ENCODE results near the gene DSG3. TPM values are rescaled to one million over a fixed set of nuclear protein-coding genes. Genes with fewer than 3 reads are reported as not detected.

DSG3 gene
- total RNA-seq, 1 experiment from 2014 or later: 0.05 TPM

DNA sequence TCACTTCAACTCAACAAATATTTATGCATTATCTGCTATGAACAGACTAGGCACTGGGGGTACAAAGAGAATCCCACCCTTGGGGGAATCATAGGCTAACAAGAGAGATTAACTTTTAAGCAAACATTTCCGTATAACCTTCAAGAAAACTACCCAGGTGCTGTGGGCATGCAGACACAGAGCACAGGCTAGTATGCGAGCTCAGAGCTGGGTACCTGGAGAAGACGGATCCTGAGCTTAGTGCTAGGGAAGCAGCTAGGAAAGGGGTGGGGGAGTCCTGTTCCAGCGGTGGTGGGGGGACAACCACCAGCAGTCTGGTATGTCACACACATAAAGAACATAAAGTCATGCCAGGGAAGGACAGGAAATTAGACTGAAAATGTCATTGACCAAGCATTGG, 17.5 kb upstream of the DSG3 start:
- H3K9me3 ChIP-seq (ENCODE audit: control insufficient read depth in 1 of 2, insufficient read depth in 1 of 2, low read depth in 1 of 2, low read length in 2 of 2): no peaks in the 10 kb centered on the region
- ChIA-PET POLR2A (interaction anchor here (0.9 kb wide), 1 partner anchor 10 kb away, joined by 4 read pairs; no protein-coding TSS in a partner anchor), RAD21 (ENCODE audit: low non-redundant PET in 1 of 2, low total read pairs in 2 of 2, uncharacterized antibody in 2 of 2, unreplicated experiment in 2 of 2) (interaction anchor here (0.6 to 0.9 kb wide), 3 partner anchors 57 to 133 kb away, joined by 3 to 11 read pairs (median 3); no protein-coding TSS in a partner anchor), CTCF (interaction anchor here (0.7 to 1.3 kb wide), 3 partner anchors 9 to 133 kb away, joined by 3 to 4 read pairs (median 3); no protein-coding TSS in a partner anchor)
- H3K4me2 ChIP-seq (ENCODE audit: low read length): peak overlapping the region; percentile 66
- no peaks in the 10 kb centered on the region for H3K79me2 ChIP-seq (ENCODE audit: insufficient read depth, low read length)
- intact Hi-C loops (cut with micrococcal nuclease): no loop called here
- no peaks in the 10 kb centered on the region for H3K36me3 ChIP-seq (ENCODE audit: control insufficient read depth in 1 of 2, insufficient read depth in 2 of 2, low read length in 2 of 2)
- H3K4me3 ChIP-seq (replicated peaks in 1 of 2; ENCODE audit: low read depth in 1 of 2, low read length in 2 of 2): no peak overlapping the region
- no peaks in the 10 kb centered on the region for H4K20me1 ChIP-seq (ENCODE audit: insufficient read depth)
- no peaks in the 10 kb centered on the region for H3K9me2 ChIP-seq (ENCODE audit: insufficient read depth)
- BruUV-seq (replicated peaks): no TSS peak
- H2AFZ ChIP-seq (ENCODE audit: low read depth, low read length, poor library complexity, severe bottlenecking): peak overlapping the region; percentile 28
- DNase-seq (ENCODE audit: low read depth, low spot score) (no peak), ATAC-seq (peak; percentile 63)
- H3K4me1 ChIP-seq (ENCODE audit: control insufficient read depth in 1 of 2, insufficient read depth in 2 of 2, low read length in 2 of 2): peaks cover 5 to 20% of the 10 kb centered on the region in 2 experiments; a peak in 3 of 4 replicates
- H3K27me3 ChIP-seq (ENCODE audit: insufficient read depth, low read length): no peaks in the 10 kb centered on the region
- TF ChIP-seq ELF1 (IDR thresholded peaks at IDR 0.05; ENCODE audit: borderline replicate concordance, low read depth) (no peak), CEBPB (IDR thresholded peaks at IDR 0.05; ENCODE audit: low read depth) (no peak), POLR2AphosphoS5 (IDR thresholded peaks at IDR 0.05; ENCODE audit: low read depth, low read length) (no peak), TCF7L2 (IDR thresholded peaks at IDR 0.05; ENCODE audit: borderline replicate concordance, extremely low read depth, insufficient read depth, insufficient read length) (no peak), SIN3A (IDR thresholded peaks at IDR 0.05; ENCODE audit: low read depth) (no peak), SP1 (IDR thresholded peaks at IDR 0.05; ENCODE audit: low read depth) (no peak), YY1 (IDR thresholded peaks at IDR 0.05; ENCODE audit: extremely low read depth, insufficient replicate concordance, low read depth, low read length) (no peak), FOSL1 (IDR thresholded peaks at IDR 0.05; ENCODE audit: low read depth) (no peak), POLR2A (IDR thresholded peaks at IDR 0.05; ENCODE audit: borderline replicate concordance, extremely low read depth, insufficient read depth, insufficient read length) (no peak), ZFX (IDR thresholded peaks at IDR 0.05) (no peak)
- TF ChIP-seq, protein P1, sequence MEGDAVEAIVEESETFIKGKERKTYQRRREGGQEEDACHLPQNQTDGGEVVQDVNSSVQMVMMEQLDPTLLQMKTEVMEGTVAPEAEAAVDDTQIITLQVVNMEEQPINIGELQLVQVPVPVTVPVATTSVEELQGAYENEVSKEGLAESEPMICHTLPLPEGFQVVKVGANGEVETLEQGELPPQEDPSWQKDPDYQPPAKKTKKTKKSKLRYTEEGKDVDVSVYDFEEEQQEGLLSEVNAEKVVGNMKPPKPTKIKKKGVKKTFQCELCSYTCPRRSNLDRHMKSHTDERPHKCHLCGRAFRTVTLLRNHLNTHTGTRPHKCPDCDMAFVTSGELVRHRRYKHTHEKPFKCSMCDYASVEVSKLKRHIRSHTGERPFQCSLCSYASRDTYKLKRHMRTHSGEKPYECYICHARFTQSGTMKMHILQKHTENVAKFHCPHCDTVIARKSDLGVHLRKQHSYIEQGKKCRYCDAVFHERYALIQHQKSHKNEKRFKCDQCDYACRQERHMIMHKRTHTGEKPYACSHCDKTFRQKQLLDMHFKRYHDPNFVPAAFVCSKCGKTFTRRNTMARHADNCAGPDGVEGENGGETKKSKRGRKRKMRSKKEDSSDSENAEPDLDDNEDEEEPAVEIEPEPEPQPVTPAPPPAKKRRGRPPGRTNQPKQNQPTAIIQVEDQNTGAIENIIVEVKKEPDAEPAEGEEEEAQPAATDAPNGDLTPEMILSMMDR (IDR thresholded peaks at IDR 0.05 in 2 of 3, conservative IDR thresholded peaks at IDR 0.05 in 1 of 3; ENCODE audit: borderline replicate concordance in 1 of 3, insufficient read depth in 1 of 3, low read depth in 2 of 3, low read length in 2 of 3): no peak
- H3K27ac ChIP-seq (ENCODE audit: low read depth, low read length): peak overlapping the region; percentile 32; the same call in 1 of the 2 replicates
- H3K9ac ChIP-seq (ENCODE audit: low read length): no peak overlapping the region; the same call in 1 of the 2 replicates
